WTC11 (cell line): ENCODE measurements around the gene BCAS2. TPM values are rescaled to one million over a fixed set of nuclear protein-coding genes. Genes with fewer than 3 reads are reported as not detected.

Source experiments
- total RNA-seq: library from RNA; stranded (reverse); gene quantifications from 3 replicates; pipeline ENCODE4 v1.2.3, GENCODE V29; 2021

The BCAS2 gene
- total RNA-seq, 1 experiment from 2014 or later = 39.0 TPM

Other genes with a start within 250 kb of the BCAS2 start
- 42.0 to 44.5 TPM (median 42.7 TPM) in 3 replicates for gene TRIM33, start 70.4 kb downstream of the BCAS2 start, total RNA-seq
- gene DENND2C, start 88.4 kb upstream of the BCAS2 start, total RNA-seq = 2.6 to 2.9 TPM (median 2.8 TPM) in 3 replicates
- gene AMPD1, start 113.9 kb upstream of the BCAS2 start, total RNA-seq = not detected in 3 replicates
- gene NRAS, start 135.2 kb upstream of the BCAS2 start, total RNA-seq = 53.5 to 63.4 TPM (median 59.0 TPM) in 3 replicates
- gene CSDE1, start 176.4 kb upstream of the BCAS2 start, total RNA-seq = 587 to 595 TPM (median 591 TPM) in 3 replicates
- gene SIKE1, start 199.1 kb upstream of the BCAS2 start, total RNA-seq = 65.2 to 75.2 TPM (median 68.7 TPM) in 3 replicates